ENCODE data around the gene CCDC15.

The CCDC15 gene

GRCh38 chr11:125069008-125069407 is 115.0 kb downstream of the CCDC15 start:
- no peak for DNase-seq (ENCODE audit: low spot score)

- DNase-seq (ENCODE audit: low spot score): no peak
Measured at GRCh38 chr11:125069796-125070195, 115.8 kb downstream of the CCDC15 start.

- no peak for DNase-seq (ENCODE audit: low spot score)
Measured at GRCh38 chr11:125070699-125071254, 116.8 kb downstream of the CCDC15 start.

- DNase-seq (ENCODE audit: low spot score): no peak
Measured at GRCh38 chr11:125071435-125071834, 117.4 kb downstream of the CCDC15 start.

GRCh38 chr11:125071846-125072217 is 117.8 kb downstream of the CCDC15 start:
- DNase-seq (ENCODE audit: low spot score): no peak

- no peak for DNase-seq (ENCODE audit: low spot score)
Measured at GRCh38 chr11:125072218-125072960, 118.4 kb downstream of the CCDC15 start.

GRCh38 chr11:125072961-125073590 is 119.1 kb downstream of the CCDC15 start:
- DNase-seq (ENCODE audit: low spot score): no peak

- DNase-seq (ENCODE audit: low spot score): no peak
Measured at GRCh38 chr11:125073616-125074483, 119.8 kb downstream of the CCDC15 start.

- DNase-seq (ENCODE audit: low spot score): no peak
Measured at GRCh38 chr11:125074511-125075241, 120.7 kb downstream of the CCDC15 start.

GRCh38 chr11:125075242-125075625 is 121.2 kb downstream of the CCDC15 start:
- no peak for DNase-seq (ENCODE audit: low spot score)

GRCh38 chr11:125075900-125076317 is 121.9 kb downstream of the CCDC15 start:
- no peak for DNase-seq (ENCODE audit: low spot score)

GRCh38 chr11:125076378-125076945 is 122.5 kb downstream of the CCDC15 start:
- DNase-seq (ENCODE audit: low spot score): no peak

GRCh38 chr11:125078016-125078415 is 124.0 kb downstream of the CCDC15 start:
- DNase-seq (ENCODE audit: low spot score): no peak

GRCh38 chr11:125078516-125079140 is 124.6 kb downstream of the CCDC15 start:
- DNase-seq (ENCODE audit: low spot score): no peak

GRCh38 chr11:125079151-125079877 is 125.3 kb downstream of the CCDC15 start:
- no peak for DNase-seq (ENCODE audit: low spot score)

GRCh38 chr11:125079878-125080530 is 126.0 kb downstream of the CCDC15 start:
- no peak for DNase-seq (ENCODE audit: low spot score)

GRCh38 chr11:125080531-125080911 is 126.5 kb downstream of the CCDC15 start:
- no peak for DNase-seq (ENCODE audit: low spot score)

- no peak for DNase-seq (ENCODE audit: low spot score)
Measured at GRCh38 chr11:125081098-125081798, 127.2 kb downstream of the CCDC15 start.

- no peak for DNase-seq (ENCODE audit: low spot score)
Measured at GRCh38 chr11:125082040-125082439, 128.0 kb downstream of the CCDC15 start.
